GM12892 (cell line): ENCODE measurements around the gene PECR.
A peak's percentile ranks its signal among the peaks of the same experiment; 100 is the strongest.
"Not testable (repeated sequence)": the region's sequence is repeated elsewhere in the genome, so short reads cannot be mapped to it uniquely, and the experiment has no call there.

Experiments
- DNase-seq: peaks from one replicate; pipeline ENCODE4 v3.0.0; 2011; ENCODE audit not compliant: insufficient read length
- FAIRE-seq: peaks from 2 replicates; lab custom pipeline; 2011; peaks lifted over from hg19 to GRCh38; lab: Jason Lieb, UNC
- POLR2A ChIP-seq: IDR thresholded peaks from 2 replicates; pipeline ENCODE4 v1.6.1; 2011; ENCODE audit warnings: low read depth, low read length, control low read depth
- POLR2AphosphoS5 ChIP-seq: IDR thresholded peaks from 2 replicates; pipeline ENCODE4 v1.6.1; 2011; ENCODE audit warnings: low read depth, low read length, control low read depth
- TAF1 ChIP-seq: IDR thresholded peaks from 2 replicates; pipeline ENCODE4 v1.6.1; 2011; ENCODE audit warnings: low read depth, mild to moderate bottlenecking, control low read depth, low read length, borderline replicate concordance

The PECR gene

DNA sequence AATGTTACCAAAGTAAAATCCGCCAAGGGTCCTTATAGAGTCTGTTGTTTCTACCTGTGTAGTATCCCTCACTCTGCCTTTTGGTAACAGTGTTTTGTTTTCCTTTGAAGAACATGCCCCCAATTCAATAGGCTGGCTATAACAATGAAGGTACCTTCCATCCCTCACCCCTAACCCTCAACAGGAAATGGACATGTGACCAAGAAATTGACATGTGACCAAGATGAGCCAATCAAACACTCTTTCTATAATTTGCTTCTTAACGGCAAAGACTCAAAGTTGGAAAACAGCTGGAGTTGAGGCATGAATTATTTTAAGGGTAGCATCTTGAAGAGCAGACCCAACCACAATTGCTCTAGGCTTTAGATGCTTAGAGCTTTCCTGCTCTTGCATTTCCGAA is 62.9 kb downstream of the PECR start:
- DNase-seq (no peak), FAIRE-seq (peak; percentile 51)
- TF ChIP-seq TAF1 = no peak
- TF ChIP-seq POLR2AphosphoS5 = no peak
- no peak for TF ChIP-seq POLR2A

DNA sequence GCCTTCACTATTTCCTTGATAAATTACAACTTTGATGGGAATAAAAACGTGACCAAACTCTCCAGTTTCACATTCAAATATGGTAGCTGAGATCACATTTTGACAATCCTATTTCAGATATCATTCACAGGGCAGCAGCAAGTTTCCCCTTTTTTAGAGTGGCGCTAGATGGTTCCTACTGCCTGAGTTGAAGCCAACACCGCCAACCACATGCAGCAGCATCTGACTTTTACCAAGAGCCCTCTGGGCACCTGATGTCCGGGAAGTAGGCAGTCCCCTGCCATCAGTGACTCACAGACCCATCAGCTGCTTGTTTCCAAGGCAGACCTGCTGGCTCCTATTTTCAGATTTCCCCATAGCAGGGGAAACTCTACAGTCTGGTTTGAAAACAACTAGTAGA is 64.2 kb downstream of the PECR start:
- FAIRE-seq (peak; percentile 85), DNase-seq (no peak)
- 0 out of 2 replicates have a peak, but pooled peaks have one; percentile 26 for TF ChIP-seq POLR2A
- TF ChIP-seq TAF1 = no peak

DNA sequence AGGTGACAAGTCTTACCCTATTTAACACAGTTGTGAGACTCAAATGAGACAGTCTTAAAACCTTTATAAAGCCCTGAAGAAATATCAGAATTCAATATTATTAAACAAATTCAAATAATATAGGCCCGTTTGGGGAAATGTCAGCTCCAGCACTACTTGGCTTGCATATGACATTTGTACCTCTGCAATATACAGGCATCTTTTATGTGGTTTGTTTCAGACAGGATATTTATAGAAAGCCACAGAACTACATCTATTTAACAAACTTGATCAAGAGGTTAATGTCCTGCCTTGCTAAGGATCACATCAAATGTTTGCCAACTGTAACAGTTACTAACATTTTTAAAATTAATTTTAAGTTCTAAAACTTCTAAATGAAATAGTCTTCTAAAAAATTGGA is 65.0 kb downstream of the PECR start:
- peak; percentile 21 for FAIRE-seq
- no peak for TF ChIP-seq TAF1

DNA sequence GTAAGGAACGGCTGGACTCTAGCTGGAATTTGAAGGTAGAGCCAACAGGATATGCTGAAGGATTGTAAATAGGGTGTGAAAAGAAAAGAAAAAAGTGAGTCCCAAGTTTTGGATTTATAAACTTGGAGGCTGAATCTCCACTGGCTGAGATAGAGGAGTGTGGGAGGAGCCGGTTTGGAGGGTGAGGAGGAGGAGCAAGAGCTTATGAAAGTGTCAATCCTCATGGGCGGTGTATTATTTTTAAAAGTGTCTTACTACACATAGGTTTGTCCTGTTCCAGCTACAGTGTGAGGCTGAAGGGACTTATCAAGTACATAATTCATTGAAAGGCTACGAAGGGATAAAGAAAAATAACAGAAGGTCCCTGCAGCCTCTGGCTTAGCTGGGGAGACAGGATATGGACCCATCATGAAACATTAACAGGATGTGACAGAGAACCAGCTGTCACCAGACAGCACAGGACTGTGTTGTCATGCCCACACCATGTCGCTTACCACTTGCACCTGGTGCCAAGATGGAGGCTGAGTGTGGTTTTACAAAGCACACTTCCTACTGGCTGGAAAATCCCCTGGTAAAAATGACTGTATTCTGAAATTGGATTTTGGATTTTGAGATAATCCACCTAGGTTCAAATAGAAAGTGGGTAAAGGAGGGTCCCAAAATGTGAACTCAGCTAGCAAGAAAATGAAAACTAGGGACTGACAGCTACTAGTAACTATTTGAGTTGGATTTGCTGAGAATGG is 65.7 kb downstream of the PECR start:
- DNase-seq (peak; percentile 46), FAIRE-seq (peak; percentile 93)
- TF ChIP-seq POLR2AphosphoS5 (no peak), TAF1 (no peak), POLR2A (no peak)

More for the DNA sequence above, 65.0 kb downstream of the PECR start:
- no peak for DNase-seq

DNA sequence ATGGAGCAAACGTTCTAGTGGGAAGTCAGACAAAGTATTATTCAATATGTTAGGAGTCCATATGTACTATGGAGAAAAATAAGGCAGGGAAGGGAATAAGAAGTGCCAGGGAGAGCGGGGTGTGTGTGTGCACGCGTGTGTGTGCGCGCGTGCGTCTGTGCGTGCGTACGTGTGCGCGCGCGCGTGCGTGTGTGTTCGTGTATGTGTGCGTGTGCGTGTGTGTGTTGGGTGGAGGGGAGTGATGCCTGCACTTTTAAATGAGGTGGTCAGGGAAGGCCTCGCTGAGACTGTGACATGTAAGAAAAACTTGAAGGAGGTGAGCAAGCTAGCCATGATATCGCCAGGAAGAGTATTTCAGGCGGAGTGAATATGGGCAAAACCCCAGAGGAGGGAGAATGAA is 66.6 kb downstream of the PECR start:
- no peak for DNase-seq
- TF ChIP-seq TAF1 (no peak), POLR2AphosphoS5 (no peak), POLR2A (no peak)
- no peak for FAIRE-seq

DNA sequence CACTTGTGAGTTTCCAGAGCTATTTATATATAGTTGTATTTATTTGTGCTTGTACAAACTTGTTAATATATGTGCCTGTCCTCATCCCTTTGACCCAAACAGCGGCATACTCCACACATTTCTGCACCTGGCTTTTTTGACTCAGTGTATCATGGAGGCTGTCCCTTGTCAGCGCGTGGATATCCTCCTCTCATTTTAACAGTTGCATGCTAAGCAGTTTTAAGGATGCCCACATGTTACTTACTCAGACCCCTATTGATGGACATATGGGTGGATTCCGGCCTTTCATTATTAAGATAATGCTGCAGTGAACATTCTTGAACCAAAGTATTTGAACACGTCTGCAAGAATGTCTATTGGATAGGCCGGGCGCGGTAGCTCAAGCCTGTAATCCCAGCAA is 67.6 kb downstream of the PECR start:
- TF ChIP-seq POLR2A = no peak
- no peak for TF ChIP-seq POLR2AphosphoS5
- TF ChIP-seq TAF1 = no peak
- FAIRE-seq (no peak), DNase-seq (no peak)

DNA sequence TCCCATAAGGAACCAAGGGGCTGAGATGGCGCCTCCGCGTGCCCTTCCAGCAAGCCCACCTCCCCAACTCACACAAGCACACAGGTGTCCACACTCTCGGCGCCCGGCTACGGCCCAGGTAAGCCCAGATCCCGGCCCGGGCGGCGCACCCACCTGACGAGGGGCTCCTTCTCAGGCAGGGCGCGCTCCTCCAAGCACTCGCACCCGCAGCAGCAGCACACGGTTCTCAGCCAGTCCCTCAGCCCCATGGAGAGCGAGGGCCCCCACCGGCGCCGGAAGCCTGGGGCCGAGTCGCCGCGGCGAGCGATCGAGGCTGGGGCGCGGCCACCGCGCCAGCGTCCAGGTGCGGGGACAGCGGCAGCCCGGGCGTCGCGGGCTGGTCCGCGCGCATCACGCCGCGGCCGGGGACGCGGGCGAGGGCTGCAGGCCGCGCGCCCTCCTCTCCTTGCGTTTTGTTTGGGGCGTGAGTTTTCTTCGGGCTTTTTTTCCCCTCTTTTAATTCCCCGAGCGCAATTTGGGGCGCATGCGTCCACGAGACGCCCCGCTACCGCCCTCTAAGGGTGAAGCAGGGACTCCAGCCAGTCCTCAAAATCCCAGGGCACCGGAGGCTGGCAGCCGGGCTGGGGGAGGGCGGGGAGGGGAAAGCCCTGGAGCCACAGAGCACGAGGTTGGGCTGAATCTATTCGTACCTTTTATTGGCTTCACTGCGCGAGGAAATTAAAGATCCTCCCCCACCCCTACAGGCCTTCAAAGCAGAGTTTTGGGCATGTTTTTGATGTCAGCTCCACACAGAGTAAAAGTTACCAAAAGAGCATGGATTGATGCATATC is 68.3 kb downstream of the PECR start, which contains the start of gene MREG:
Gene MREG (minus strand): TSS at position 472 of the 830 bp plus-strand sequence. CDS start 224 bp downstream, at position 248.
- DNase-seq = peak; percentile 77
- FAIRE-seq = peak; percentile 89
- TF ChIP-seq POLR2A (peak; percentile 76; the same call in 1 of the 2 replicates), TAF1 (0 out of 2 replicates have a peak, but pooled peaks have one; percentile 1), POLR2AphosphoS5 (peak; percentile 43; the same call in 1 of the 2 replicates)

DNA sequence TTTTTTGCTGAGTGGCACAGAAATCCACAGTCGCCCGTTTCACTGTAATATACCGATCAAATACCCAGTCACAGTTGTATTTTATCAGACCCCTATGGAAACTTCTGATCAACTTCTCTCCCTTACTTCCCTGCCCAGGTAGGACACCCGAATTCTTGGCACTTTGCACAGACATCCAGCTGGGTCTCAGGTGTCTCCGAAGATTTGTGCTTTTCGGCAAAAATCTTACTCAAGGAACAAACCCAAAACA is 68.9 kb downstream of the PECR start:
- no peak for DNase-seq
- TF ChIP-seq TAF1 = no peak
- no peak for TF ChIP-seq POLR2A
- TF ChIP-seq POLR2AphosphoS5 = no peak
- FAIRE-seq = peak; percentile 27

DNA sequence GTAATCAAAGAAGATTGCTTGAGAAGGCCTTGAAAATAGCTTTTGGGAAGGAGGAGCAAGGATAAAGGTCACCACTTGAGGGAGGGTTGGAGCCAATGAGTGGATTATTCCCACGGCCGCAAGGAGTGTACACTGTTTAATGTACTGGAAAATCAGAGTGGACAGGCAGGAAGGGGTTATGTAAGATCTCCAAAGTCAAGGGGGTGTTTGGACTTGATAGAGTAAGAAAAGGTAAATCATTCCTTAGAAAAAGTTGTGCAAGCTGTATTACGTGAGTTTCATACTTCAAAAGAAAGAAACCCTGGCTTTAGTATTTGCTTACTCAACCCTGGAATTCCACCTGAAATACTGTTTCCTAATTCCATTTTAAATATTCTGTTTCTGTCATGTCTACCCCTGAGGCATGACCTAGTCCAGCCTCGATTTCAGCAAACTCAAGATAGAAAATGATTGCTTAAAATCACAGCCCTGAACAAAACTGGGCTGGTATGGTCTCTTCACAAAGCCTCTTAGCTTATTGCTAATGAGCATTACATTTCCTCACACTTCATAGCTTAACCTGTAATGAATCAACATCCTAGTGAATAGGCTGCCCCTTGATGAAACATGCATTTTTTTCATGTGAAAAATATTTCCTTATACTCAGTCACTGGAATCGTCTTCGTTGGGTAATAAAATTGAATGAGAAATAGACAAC is 69.3 kb downstream of the PECR start:
- TF ChIP-seq POLR2AphosphoS5 = no peak
- DNase-seq (no peak), FAIRE-seq (peak; percentile 24)

DNA sequence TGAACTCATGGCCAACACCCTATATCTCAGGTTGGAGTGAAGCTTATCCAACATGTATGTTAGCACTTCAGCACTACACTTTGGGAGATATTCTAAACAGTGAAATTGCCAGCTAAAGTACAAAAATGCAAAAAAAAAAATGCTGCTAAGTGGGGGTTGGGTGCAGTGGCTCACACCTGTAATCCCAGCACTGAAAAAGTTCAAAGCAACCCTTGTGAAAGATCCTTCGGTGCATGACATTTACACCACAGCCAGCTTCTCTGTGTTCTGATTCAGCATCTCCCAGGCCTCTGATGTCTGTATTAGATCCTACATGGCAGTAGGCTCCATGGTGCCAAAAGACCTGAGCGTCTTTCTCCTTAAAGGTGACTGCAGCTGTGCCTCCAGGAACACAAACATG is 72.4 kb downstream of the PECR start:
- not testable (repeated sequence) for DNase-seq, FAIRE-seq

DNA sequence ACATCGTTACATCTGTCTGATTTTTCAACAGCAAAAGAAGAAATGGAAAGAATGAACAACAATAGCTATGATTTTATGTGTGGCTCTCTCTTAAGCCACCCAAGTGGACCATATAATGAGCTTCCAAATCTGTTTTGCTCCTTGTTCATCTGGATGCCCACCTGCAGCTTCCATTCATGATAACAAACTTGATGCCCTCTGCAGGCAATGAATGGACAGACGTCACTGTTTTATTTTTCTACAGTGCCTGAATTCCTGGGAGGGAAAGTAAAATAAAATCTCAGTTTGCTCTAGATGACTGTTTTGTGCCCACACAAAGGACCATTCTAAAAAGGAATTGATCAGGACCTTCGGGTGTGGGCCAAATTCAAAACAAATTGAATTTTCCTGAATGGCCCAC is 73.2 kb downstream of the PECR start:
- DNase-seq = no peak
- TF ChIP-seq POLR2AphosphoS5 (no peak), TAF1 (no peak), POLR2A (no peak)
- FAIRE-seq = no peak
